ENCODE data around the gene PCDH15. TPM values are rescaled to one million over a fixed set of nuclear protein-coding genes. Genes with fewer than 3 reads are reported as not detected.

PCDH15 gene
- total RNA-seq, 4 donors from 2014 or later, result 0.14 to 0.48 (median 0.37) TPM; not detected in 1

DNA sequence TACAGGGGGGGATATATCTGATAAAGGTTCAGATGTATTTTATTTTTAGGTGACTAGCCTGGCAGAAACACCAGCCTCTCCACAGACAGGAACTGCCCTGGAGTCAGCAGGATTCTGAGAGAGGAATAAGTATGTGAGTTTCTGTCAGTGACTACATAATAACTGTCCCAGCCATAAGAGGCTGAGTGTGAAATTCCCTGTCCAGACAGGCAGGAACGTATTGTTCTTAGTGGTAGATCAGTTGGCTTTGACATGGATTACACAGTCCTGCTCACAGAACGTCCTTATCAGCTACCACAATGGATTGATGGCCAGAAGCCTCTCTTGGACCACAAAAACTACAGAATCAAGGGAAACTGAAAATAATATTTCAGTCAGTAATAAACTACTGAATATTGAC, 709.8 kb downstream of the PCDH15 start:
- in situ Hi-C loops (cut with MboI; ENCODE audit: low pct_ligation_motif_present in 1 of 4, low pct_unique_long_range_greater_than_20kb in 1 of 4, low sequenced_read_pairs in 3 of 4), result no loop called here

DNA sequence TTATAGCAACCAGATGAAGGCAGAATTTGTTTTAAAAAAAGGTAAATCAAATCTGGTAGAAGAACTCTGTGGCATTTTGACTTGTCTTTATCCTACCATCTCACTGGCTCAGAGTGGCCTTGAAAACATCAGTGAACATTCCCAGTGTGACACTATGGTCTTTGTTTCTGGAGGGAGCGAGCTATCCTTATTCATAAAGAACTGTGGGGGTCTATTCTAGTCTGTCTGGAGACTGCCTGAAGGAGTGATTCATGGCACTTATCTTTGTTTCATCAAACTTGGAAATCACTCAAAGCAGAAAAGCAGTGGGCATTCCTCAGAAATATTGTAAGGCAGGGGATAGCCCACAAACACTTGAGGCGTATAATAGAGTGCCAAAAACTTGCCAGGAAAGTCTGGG, 719.1 kb downstream of the PCDH15 start:
- no peaks in the 10 kb centered on the region for H3K4me1 ChIP-seq
- H3K27ac ChIP-seq, result no peak overlapping the region
- TF ChIP-seq EP300 (IDR thresholded peaks at IDR 0.05; ENCODE audit: low read depth), result no peak
- no peak for DNase-seq
- no peaks in the 10 kb centered on the region for H3K36me3 ChIP-seq
- no peaks in the 10 kb centered on the region for H3K27me3 ChIP-seq
- H3K4me3 ChIP-seq, result no peak overlapping the region
- in situ Hi-C loops (cut with MboI; ENCODE audit: low pct_ligation_motif_present in 1 of 4, low pct_unique_long_range_greater_than_20kb in 1 of 4, low sequenced_read_pairs in 3 of 4) (no loop called here), intact Hi-C loops (cut with DNase I; ENCODE audit: low total_unique reads) (no loop called here)
- WGBS, 2 donors (ENCODE audit: low coverage in 1 of 2), result 66 to 74% methylated on average over 2 of the region's 2 CpGs
- H3K9me3 ChIP-seq, result no peaks in the 10 kb centered on the region

More for the DNA sequence above, 709.8 kb downstream of the PCDH15 start:
- Histone ChIP-seq H3K27ac (no peak overlapping the region), H3K4me3 (no peak overlapping the region), H3K36me3 (no peaks in the 10 kb centered on the region), H3K4me1 (no peaks in the 10 kb centered on the region), H3K9me3 (no peaks in the 10 kb centered on the region), H3K27me3 (no peaks in the 10 kb centered on the region)
- 45 to 57% methylated on average over 2 of the region's 2 CpGs for WGBS, 2 donors (ENCODE audit: low coverage in 1 of 2)
- intact Hi-C loops (cut with DNase I; ENCODE audit: low total_unique reads), result no loop called here
- TF ChIP-seq, protein P1, sequence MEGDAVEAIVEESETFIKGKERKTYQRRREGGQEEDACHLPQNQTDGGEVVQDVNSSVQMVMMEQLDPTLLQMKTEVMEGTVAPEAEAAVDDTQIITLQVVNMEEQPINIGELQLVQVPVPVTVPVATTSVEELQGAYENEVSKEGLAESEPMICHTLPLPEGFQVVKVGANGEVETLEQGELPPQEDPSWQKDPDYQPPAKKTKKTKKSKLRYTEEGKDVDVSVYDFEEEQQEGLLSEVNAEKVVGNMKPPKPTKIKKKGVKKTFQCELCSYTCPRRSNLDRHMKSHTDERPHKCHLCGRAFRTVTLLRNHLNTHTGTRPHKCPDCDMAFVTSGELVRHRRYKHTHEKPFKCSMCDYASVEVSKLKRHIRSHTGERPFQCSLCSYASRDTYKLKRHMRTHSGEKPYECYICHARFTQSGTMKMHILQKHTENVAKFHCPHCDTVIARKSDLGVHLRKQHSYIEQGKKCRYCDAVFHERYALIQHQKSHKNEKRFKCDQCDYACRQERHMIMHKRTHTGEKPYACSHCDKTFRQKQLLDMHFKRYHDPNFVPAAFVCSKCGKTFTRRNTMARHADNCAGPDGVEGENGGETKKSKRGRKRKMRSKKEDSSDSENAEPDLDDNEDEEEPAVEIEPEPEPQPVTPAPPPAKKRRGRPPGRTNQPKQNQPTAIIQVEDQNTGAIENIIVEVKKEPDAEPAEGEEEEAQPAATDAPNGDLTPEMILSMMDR (IDR thresholded peaks at IDR 0.05), result no peak
- TF ChIP-seq POLR2AphosphoS5 (IDR thresholded peaks at IDR 0.05) (no peak), EP300 (IDR thresholded peaks at IDR 0.05; ENCODE audit: low read depth) (no peak), POLR2A (IDR thresholded peaks at IDR 0.05) (no peak)
- DNase-seq, result no peak

DNA sequence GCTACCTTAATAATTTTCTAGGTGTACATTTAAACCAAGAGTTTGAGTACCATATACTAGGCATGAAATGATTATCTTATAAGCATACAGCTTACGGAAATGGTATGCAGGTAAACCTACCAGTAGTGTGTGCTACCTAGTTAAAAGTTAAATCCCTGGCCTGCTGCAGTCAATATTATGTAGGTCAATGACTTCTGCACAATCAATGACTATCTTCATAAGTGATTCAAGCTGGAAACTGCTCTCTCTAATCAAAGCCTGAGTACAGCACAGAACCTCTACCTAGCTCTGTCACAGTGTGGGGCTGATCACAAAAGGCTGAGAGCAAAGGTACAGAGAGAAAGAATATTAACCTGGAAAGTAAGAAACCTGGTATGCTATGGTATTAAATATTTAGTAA, 733.7 kb downstream of the PCDH15 start:
- H3K4me1 ChIP-seq, result no peaks in the 10 kb centered on the region
- in situ Hi-C loops (cut with MboI; ENCODE audit: low pct_ligation_motif_present in 1 of 4, low pct_unique_long_range_greater_than_20kb in 1 of 4, low sequenced_read_pairs in 3 of 4) (no loop called here), intact Hi-C loops (cut with DNase I; ENCODE audit: low total_unique reads) (no loop called here)
- H3K36me3 ChIP-seq, result no peaks in the 10 kb centered on the region
- WGBS, 2 donors (ENCODE audit: low coverage in 1 of 2), result 78 to 80% methylated on average over 1 of the region's 1 CpG
- no peaks in the 10 kb centered on the region for H3K9me3 ChIP-seq
- DNase-seq, result no peak
- H3K27me3 ChIP-seq, result no peaks in the 10 kb centered on the region
- TF ChIP-seq POLR2AphosphoS5 (IDR thresholded peaks at IDR 0.05) (no peak), EP300 (IDR thresholded peaks at IDR 0.05; ENCODE audit: low read depth) (no peak), POLR2A (IDR thresholded peaks at IDR 0.05) (no peak)
- TF ChIP-seq, protein P1 (IDR thresholded peaks at IDR 0.05), result no peak
- H3K4me3 ChIP-seq, result no peak overlapping the region
- H3K27ac ChIP-seq, result no peak overlapping the region

DNA sequence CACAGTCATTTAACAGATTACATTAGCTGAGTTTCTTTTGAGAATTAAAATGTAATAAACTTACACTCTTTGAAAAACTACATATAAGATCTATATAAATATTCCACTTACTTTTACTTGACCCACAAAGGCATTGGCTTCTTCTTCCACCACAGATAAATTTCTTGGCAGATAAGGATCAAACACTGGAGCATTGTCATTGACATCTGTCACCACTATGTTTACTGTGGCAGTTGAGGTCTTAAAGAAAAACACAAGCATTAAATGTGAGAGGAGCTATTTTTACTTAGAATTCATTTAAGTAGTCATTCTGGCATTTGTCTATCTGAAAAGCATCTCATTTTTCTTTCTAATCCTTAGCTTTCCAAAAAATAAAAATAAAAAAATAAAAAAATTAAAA, 734.4 kb downstream of the PCDH15 start:
- no peak overlapping the region for H3K27ac ChIP-seq
- no peak for TF ChIP-seq EP300 (IDR thresholded peaks at IDR 0.05; ENCODE audit: low read depth)
- TF ChIP-seq, protein P1 (IDR thresholded peaks at IDR 0.05), result no peak
- TF ChIP-seq POLR2AphosphoS5 (IDR thresholded peaks at IDR 0.05), result no peak
- TF ChIP-seq POLR2A (IDR thresholded peaks at IDR 0.05), result no peak
- H3K36me3 ChIP-seq, result no peaks in the 10 kb centered on the region
- in situ Hi-C loops (cut with MboI; ENCODE audit: low pct_ligation_motif_present in 1 of 4, low pct_unique_long_range_greater_than_20kb in 1 of 4, low sequenced_read_pairs in 3 of 4), result no loop called here
- intact Hi-C loops (cut with DNase I; ENCODE audit: low total_unique reads), result no loop called here
- DNase-seq, result no peak
- H3K9me3 ChIP-seq, result no peaks in the 10 kb centered on the region
- H3K4me3 ChIP-seq, result no peak overlapping the region
- H3K27me3 ChIP-seq, result no peaks in the 10 kb centered on the region
- no peaks in the 10 kb centered on the region for H3K4me1 ChIP-seq

DNA sequence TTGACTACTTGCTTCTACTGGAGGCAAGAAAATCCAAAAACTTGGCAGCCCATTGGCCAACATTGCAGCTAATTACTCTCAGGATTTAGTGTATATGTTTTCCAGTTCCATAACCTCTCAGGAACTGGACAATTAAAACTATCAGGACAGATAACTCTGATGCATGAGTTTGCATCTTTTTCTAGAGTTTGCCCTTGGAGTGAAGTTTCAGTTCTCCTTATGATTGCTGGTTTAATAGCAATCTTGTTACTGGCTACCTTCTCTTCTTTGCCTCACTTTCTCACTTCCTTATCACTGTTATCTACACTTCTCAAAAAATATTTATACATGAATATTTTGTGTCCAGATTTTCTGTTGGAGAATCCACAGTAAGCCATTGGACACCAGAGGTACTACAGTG, 735.9 kb downstream of the PCDH15 start:
- no peak overlapping the region for H3K27ac ChIP-seq
- in situ Hi-C loops (cut with MboI; ENCODE audit: low pct_ligation_motif_present in 1 of 4, low pct_unique_long_range_greater_than_20kb in 1 of 4, low sequenced_read_pairs in 3 of 4) (no loop called here), intact Hi-C loops (cut with DNase I; ENCODE audit: low total_unique reads) (no loop called here)
- DNase-seq, result no peak
- no peak for TF ChIP-seq POLR2A (IDR thresholded peaks at IDR 0.05)
- no peak for TF ChIP-seq EP300 (IDR thresholded peaks at IDR 0.05; ENCODE audit: low read depth)
- TF ChIP-seq POLR2AphosphoS5 (IDR thresholded peaks at IDR 0.05), result no peak
- TF ChIP-seq, protein P1 (IDR thresholded peaks at IDR 0.05), result no peak
- no peaks in the 10 kb centered on the region for H3K4me1 ChIP-seq
- no peaks in the 10 kb centered on the region for H3K9me3 ChIP-seq
- no peaks in the 10 kb centered on the region for H3K36me3 ChIP-seq
- H3K27me3 ChIP-seq, result no peaks in the 10 kb centered on the region
- no peak overlapping the region for H3K4me3 ChIP-seq
